Activated CD4-positive, CD25-positive, alpha-beta regulatory T cell treated with anti-CD3 and anti-CD28 coated beads, Interleukin-2, amount 50 U/mL, for 24 hours (primary cell): ENCODE results near the gene PTPMT1.
"Not testable (repeated sequence)": the region's sequence is repeated elsewhere in the genome, so short reads cannot be mapped to it uniquely, and the experiment has no call there.

Experiments used
- ATAC-seq, 2 donors: fragments of 150-1000 bp; cut with Tn5 transposase; one replicate each; pipeline ENCODE4 v1.10.0; 2021; ENCODE audit warnings: mild to moderate bottlenecking in 1 of 2, moderate library complexity in 1 of 2

The PTPMT1 gene

DNA sequence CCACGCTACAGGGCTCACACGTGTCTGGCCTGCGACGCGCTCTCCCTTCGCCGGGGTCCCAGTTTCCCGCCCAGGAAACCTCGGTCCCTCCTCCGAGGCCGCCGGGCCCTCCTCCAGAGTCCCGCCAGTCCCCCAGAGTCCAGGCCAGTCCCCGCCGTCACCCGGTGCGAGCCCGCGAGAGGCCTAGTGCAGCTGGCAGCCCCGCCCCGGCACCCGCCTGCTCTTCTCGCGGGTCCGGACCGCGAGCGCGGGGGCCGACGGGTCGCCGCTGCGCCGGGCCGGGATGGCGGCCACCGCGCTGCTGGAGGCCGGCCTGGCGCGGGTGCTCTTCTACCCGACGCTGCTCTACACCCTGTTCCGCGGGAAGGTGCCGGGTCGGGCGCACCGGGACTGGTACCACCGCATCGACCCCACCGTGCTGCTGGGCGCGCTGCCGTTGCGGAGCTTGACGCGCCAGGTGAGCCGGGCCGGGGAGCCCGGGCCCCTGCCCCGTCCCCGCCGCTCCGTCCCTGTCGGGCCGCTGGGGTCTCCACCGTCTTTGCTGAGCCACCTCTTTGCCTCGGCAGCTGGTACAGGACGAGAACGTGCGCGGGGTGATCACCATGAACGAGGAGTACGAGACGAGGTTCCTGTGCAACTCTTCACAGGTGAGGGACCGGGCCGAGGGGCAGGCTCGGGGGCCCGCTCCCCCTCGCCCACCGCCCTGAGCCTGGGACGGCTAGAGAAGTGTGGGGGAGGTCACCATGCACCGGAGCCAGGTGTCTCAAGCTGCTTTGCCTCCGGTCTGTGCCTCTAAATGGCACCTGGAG lies at the start of gene PTPMT1:
Gene PTPMT1 (plus strand): TSS at position 260 of the 809 bp plus-strand sequence. CDS start 24 bp downstream, at position 284.
- peak; percentile 92 for ATAC-seq

GRCh38 chr11:47516155-47516554 lies 49.2 kb upstream of the PTPMT1 start:
- ATAC-seq = no peak

DNA sequence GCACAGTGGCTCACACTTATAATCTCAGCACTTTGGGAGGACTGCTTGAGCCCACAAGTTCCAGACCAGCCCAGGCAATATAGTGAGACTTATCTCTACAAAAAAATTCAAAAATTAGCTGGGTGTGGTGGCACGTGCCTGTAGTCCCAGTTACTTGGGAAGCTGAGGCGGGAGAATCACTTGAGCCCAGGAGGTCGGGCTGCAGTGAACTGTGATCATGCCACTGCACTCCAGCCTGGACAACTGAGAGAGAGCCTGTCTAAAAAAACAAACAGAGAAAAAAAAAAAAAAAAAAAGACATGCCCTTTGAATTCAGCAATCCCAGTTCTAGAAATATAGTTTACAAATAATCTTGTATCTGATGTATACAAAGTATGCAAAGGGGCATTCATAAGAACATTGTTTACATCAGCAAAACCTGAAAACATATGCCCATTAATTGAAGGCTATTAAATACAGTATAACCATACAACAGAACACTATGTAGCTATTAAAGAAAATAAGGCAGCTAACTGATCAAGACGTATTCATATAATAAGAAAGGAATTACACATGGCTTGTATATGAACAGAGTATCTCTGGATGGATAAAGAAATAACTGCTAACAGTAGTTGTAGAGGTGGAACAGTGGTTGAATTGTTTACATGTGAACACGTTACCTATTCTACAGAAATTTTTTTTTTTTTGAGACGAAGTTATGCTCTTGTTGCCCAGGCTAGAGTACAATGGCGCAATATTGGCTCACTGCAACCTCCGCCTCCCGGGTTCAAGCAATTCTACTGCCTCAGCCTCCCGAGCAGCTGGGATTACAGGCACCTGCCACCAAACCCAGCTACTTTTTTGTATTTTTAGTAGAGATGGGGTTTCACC lies 48.2 kb upstream of the PTPMT1 start:
- ATAC-seq = no peak

DNA sequence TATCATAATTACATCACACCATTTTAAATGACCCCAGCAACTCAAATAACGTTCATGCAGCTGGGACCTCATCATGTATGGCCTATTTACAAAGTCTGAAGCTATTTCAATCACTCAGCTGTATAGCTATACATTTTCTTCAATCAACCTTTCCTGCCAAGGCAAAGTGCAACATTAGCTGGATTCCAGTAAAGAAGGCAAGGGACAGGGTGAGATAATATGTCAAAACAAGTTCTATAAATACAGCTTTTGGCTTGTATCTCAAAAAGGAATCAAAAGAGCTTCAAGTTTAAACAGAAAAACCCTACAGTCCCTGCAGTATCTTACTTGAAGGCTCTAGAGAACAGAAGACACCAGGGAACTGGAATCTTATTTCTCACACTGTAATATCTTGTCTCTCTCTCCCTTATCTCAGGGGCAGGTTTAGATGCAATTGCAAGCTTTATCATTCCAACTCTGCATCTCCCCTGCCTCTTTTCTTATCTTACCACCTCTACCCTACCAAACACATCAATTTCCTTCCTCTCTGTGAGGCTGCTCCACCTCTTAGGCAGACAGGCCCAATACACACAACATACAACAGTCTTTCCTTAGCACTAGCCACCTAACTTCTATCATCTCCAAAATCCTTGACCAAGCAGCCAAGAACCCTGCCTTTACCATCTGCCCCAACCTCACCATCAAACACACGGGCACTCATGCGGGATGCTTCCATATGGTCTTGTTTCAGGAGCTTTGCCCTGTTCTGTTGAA lies 47.0 kb upstream of the PTPMT1 start:
- ATAC-seq = no peak

DNA sequence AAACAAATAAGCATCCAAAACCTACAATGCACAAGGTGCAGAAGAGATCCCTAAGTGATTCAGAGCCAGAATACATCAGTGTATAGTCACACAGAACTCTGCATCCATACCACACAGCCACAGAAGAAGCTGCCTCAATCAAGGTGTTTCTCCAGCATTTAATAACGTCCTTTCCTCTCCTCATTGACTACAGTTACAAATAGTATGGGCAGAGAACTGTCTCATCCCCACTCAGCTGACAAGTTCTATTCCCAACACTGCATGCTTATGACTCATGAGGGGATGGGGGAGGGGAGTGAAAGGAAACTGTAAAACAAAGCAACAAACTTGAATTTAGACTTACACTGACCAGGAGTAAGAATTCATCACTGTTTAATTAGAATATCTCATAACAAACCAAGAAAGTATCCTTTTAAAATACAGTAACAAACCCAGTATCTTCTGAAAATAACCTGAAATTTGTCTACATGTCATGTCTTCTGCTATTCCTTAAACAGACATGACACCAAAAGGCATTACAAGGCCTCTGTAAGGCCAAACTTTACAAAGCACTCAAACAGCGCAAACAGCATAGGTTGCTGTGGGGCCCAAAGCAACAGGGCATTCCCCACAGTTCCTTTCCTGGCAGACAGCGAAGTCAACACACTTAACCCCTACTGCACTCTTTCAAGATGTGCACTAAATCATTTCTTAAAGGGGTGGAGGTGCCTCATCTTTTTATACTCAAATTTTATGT lies 41.7 kb upstream of the PTPMT1 start:
- peak; percentile 46 to 55 for ATAC-seq

- ATAC-seq = peak; percentile 44 to 51
Measured at GRCh38 chr11:47524291-47524874, 41.0 kb upstream of the PTPMT1 start.

- ATAC-seq = not testable (repeated sequence)
Measured at GRCh38 chr11:47526032-47526431, 39.4 kb upstream of the PTPMT1 start.

- no peak for ATAC-seq
Measured at GRCh38 chr11:47527186-47527585, 38.2 kb upstream of the PTPMT1 start.

DNA sequence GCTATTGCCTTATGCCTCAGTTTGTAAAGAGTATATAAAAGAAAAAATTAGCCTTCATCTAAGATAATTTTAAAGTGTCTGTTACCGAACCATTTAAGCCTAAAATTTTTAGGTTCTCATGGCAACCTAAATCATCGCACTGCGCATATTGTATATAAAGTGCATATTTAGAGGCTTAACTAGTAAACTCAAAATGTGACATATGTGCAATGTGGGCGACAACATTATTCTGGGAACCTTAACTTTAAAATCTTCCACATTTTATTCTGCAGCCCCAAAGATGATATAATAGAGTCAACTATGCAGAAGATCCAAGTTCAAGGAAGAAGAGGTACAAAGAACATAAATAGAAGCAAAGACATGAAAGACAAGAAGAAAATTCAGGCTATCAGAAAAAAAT lies 35.4 kb upstream of the PTPMT1 start:
- no peak for ATAC-seq

- ATAC-seq = not testable (repeated sequence)
Measured at GRCh38 chr11:47530721-47531120, 34.7 kb upstream of the PTPMT1 start.

DNA sequence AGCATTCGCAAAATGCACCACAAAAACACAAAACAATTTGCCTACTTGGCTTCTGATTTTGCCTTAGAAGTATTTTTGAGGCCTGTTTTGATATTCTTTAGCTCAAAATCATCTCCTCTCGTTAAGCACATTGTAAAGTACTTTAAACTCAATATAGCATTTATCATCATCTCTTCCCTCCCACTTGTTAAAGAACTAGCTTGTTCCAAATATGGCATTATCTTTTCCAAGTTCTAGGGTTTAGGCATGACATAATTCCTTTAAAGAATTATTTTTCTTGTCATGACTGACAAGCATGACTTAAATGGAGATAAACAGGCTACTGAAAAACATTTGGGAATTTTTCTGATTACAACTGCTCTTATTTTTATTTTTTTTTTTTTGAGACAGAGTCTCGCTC lies 33.7 kb upstream of the PTPMT1 start:
- ATAC-seq = no peak

DNA sequence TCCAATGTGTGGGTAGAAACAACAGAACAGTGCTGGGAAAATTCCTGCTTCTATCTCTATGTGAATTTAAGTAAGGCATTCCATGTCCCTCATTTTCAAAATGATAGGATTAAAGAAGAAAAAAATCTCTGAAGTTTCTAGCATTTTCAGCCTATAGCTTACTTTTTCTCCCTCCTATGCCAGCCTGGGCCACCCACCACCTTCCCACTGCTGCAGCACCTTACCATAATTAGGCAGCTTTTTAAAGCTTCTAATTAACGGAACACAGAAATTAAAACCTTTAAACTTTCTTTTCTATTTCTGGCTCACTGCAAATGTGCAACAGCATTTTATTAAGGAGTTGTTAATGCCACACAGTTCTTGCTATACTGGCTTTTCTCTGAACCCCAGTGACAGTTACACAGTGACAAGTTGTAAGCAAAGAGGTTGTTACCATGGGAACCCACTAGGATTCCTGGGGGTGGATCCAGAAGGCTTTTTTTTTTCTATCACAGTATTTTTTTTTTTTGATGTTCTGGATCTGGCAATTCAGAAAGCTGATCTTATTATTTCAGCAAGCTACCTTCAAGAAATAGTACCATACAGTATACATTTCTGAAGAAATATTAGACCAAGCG lies 32.7 kb upstream of the PTPMT1 start:
- ATAC-seq = no peak

GRCh38 chr11:47533690-47534151 lies 31.7 kb upstream of the PTPMT1 start:
- no peak for ATAC-seq

DNA sequence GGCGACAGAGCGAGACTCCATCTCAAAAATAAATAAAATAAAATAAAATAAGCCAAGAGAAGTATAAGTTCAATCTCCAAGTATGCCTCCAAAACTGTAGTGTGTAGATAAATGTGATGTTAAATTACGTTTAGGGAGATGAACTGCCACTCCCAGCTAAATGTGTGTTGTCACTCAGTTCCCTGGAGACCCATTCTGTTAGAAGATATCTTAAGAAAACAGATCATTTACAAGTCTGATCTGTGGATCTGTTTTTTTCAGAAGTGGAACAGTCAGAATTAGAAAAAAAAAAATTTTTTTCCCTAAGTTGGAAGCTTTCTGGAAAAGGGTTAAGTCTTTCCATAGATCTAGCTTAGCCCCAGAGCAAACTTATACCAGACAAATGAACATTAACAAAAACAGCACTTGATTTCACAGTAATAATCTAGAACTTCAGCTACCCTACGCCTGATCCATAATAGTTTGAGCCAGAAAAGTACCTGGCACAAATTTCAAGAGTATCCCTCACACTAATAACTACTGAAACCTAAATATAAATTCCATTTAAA lies 30.6 kb upstream of the PTPMT1 start:
- no peak for ATAC-seq

DNA sequence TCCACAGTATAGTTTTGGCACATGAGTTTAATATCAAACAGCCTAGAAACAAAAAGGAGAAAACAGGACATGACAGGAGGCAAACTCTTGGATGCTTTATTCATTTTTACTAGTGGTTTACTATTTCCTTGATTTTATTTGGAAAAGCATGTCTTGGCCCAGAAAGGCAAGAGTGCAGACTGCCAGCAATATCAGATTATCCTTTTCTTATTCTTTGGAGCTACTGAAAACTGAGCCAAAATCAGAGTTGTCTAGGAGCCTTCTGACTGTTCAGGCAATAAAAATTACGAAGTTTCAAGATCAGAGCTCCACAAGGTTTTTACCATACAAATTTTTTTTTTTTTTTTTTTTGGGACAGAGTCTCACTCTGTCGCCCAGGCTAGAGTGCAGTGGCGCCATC lies 28.5 kb upstream of the PTPMT1 start:
- no peak for ATAC-seq

DNA sequence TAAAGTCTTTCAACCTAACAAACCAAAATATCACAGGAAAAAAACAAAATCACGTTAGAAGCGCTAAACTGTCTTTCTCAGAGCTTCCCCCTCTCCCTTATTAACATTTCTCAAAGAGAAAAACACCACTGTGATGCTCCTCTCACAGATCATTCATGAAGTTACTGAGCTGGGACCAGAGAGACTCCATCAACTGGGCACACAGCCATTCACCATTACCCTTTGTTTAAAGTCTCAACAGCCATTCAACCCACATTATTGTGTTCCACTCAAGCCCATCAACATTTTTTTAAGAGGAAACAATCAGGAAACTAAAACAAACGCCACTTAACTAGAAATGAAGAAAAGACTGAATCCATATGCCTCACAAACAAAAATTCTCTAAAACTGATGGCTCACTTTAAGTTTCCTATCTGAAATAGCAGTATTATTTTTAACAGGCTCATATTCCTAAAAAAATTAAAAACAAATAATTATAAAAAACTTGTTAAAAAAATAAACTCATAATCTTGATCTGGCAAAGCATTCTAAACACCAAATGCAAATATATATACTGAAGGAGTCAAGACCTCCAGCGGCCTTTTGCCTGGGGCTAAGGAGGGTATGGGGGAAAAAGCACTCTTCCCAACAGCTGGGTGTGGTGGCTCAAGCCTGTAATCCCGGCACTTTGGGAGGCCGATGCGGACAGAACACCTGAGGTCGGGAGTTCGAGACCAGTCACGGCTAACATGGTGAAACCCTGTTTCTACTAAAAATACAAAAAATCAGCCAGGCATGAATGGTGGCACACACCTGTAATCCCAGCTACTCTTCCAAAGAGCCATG lies 26.4 kb upstream of the PTPMT1 start:
- no peak for ATAC-seq

GRCh38 chr11:47539681-47540039 lies 25.7 kb upstream of the PTPMT1 start:
- ATAC-seq = no peak

DNA sequence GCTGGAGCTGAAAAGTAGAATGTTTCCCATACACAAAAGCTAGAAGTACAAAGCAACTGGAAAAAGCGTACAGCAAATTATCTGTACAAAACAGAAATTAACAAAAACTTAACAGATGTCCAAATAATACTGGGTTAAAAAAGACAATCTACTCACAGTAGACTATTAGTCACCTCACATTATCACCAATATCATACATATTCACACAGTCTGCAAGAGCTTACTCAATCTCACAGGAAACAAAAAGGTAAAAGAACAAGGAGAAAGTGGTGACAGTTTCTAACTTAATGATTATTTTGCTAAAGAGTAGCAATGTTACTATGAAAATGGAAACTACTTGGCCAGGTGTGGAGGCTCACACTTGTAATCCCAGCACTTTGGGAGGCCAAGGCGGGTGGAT lies 24.3 kb upstream of the PTPMT1 start:
- peak; percentile 63 to 67 for ATAC-seq

GRCh38 chr11:47545298-47545697 lies 20.1 kb upstream of the PTPMT1 start:
- no peak for ATAC-seq

GRCh38 chr11:47546274-47546673 lies 19.1 kb upstream of the PTPMT1 start:
- not testable (repeated sequence) for ATAC-seq
